IPS-NIHi11 (cell line): ENCODE results near the gene HECTD4.
"Not testable (repeated sequence)": the region's sequence is repeated elsewhere in the genome, so short reads cannot be mapped to it uniquely, and the experiment has no call there.

Experiments used
- DNase-seq: peaks from one replicate; pipeline ENCODE4 v3.0.0; 2012; ENCODE audit warnings: mixed read lengths, low spot score

HECTD4 gene

DNA sequence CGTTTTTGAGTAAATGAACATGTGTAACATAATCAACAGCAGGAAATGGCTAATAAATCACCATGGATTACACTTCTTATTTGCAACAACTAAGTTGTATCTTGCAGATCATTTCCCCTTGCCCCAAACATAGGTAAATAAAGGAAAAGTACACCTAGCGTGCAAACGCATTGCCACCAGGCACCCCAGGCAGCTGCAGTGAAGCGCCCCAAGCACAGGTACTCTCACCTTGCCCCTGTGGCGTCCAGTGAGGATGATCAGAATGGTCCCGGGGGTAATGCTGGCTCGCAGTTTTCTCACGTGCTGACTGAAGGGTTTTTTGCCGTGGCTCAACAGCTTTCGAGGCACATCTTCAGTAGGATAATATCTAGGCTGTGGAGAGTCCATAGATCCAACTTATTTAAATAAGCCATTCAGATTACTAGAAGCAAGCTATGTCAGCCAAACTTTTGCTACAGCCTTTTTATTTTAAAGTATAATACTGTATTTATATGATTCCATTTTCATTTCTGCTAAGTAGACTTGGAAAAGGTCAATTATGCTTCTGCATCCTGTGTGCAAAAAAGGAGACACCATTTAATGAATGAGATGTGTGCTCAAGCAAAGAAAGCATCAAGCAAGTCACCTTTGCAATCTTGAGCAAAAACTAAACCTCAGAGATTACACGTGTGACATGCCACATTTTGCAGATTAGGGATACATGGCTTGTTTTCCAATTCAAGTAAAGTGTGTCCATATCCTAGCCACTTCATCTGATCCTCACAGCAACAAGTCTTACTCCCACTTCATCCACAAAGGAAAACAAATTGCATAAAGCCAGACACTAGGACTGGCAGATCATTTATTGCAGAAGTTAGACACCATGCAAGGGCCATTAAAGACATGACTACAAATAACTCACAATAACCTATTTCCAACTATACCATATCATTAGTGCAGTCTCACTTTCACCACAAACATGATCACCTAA lies 24.6 kb upstream of the HECTD4 start:
- no peak for DNase-seq

- no peak for DNase-seq
These were observed 19.8 kb upstream of the HECTD4 start for GRCh38 chr12:112401903-112402498.

DNA sequence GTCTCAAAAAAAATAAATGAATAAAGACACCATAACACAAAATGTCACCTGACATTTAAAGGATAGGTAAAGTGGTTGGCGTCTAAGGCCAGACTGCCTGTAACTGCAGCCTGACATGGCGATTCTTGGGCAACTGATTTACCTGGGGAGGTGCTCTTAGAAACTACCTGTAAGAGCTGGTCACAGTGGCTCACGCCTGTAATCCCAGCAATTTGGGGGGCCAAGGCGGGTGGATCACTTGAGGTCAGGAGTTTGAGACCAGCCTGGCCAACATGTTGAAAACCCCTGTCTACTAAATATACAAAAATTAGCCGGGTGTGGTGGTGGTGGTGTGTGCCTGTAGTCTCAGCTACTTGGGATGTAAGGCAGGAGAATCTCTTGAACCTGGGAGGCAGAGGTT lies 18.8 kb upstream of the HECTD4 start:
- DNase-seq = no peak

DNA sequence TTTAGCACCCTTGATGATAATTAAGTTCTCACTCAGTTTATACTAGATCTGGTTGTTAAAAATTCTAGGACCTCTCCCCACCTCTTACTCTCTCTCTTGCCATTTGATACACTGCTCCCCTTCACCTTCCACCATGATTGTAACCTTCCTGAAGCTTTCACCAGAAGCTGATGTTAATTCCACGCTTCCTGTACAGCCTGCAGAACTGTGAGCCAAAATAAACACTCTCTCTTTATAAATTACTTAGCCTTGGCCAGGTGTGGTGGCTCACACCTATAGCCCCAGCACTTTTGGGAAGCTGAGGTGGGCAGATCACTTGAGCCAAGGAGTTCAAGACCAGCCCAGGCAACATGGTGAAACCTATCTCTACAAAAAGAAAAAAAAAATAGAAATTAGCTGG lies 11.1 kb upstream of the HECTD4 start:
- DNase-seq = no peak

DNA sequence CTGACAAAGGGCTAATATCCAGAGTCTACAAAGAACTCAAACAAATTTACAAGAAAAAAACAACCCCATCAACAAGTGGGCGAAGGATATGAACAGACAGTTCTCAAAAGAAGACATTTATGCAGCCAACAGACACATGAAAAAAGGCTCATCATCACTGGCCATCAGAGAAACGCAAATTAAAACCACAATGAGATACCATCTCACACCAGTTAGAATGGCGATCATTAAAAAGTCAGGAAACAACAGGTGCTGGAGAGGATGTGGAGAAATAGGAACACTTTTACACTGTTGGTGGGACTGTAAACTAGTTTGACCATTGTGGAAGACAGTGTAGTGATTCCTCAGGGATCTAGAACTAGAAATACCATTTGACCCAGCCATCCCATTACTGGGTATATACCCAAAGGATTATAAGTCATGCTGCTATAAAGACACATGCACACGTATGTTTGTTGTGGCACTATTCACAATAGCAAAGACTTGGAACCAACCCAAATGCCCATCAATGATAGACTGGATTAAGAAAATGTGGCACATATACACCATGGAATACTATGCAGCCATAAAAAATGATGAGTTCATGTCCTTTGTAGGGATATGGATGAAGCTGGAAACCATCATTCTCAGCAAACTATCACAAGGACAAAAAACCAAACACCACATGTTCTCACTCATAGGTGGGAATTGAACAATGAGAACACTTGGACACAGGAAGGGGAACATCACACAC lies 7.9 kb upstream of the HECTD4 start:
- DNase-seq = not testable (repeated sequence)

GRCh38 chr12:112389228-112389627 lies 7.0 kb upstream of the HECTD4 start:
- no peak for DNase-seq

GRCh38 chr12:112386726-112387125 lies 4.5 kb upstream of the HECTD4 start:
- no peak for DNase-seq

- no peak for DNase-seq
These were observed 635 bp upstream of the HECTD4 start for GRCh38 chr12:112382866-112383265.

- DNase-seq = no peak
These were observed 787 bp downstream of the HECTD4 start for GRCh38 chr12:112381406-112381882.

DNA sequence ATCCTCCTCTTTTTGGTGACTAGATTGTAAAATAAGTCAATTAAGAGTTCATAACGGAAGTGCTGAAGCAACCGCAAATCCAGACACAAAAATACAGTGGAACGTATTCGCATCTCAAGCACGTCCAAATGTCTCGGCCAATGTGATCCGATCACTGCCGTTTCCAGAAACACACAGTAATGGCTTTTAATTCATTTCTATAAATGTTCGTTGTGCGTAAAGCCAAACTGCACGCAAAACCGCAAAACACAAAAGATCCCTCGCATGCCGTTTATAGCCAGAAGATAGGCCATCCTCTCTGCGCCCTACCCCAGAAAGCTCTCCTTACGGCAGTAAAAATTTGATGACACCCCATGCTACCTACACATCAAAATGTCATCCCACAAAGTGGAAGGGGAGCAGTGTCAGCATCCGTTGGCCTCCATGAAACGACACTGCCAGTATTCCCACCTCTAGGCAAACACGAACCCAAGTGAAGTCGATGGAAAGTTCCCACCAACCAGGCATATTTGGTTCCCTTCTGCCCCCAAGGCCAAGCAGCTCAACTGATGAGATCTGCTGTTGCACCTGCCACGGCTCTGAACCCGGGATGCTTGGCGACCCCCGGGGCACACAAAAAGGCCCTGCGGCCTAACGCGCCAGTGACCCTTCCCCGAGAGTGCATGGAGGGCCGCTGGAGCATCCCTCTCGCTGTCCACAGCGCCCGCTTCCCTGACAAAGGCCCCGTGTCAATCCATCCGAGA lies 1.4 kb downstream of the HECTD4 start:
- peak; percentile 11 for DNase-seq

DNA sequence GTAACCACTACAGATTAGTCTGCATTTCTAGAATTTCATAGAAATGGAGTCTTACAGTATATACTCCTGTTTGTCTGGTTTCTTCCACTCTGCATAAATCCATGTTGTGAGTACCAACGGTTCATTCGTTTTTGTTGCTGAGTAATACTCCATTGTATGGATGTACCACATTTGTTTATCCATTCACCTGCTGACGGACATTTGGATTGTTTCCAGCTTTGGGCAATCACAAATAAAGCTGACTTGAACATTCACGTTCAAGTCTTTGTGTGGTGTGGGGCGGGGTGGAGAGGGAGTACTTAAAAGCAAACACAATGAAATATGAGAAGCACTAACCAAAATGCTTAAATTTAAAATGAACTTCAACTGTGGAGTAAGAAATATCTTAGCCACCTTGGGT lies 7.1 kb downstream of the HECTD4 start:
- DNase-seq = no peak

DNA sequence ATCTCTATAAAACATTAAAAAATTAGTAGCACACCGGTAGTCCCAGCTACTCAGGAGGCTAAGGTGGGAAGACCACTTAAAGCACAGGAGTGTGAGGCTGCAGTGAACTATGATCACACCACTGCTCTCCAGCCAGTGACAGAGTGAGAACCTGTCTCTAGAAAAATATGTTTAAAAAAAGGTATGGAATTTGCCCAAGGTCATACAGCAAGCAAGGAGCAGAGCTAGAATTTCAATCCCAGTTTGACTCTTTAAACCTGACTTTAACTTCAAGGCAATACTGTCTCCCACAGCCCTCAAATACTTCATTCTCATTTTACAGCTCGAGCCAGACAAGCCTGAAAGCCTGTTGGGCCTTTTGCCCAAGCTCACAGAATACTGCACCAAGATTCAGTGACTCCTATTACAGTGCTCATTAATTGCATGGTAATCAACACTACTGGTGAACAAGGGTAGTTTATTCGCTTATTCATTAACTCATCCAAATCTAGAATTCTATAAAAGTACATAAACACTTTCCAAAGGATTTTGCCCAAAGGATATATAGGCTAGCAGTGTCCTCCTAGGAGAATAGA lies 8.0 kb downstream of the HECTD4 start:
- DNase-seq = no peak

DNA sequence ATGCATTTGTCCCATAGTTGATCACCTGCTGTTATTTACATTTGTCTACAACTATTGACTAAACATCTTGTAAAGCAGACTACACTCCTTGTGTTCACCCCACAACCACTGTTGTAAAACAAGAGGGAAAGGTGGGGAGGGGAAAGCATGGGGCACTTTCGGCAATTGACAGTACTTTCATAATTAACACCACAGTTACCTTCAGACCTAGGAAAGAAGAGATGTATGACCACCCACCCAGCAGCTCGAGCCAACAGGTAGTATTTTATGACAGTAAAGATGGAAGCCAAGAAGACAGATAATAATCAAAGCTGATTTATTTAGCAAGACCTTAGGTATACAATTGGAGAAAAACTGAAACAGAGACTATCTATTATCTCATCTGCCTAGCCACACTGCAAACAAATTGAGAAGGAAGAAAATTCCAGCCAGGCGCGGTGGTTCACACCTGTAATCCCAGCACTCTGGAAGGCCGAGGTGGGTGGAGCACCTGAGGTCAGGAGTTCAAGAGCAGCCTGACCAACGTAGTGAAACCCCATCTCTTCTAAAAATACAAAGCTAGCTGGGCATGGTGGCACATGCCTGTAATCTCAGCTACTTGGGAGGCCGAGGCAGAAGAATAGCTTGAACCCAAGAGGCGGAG lies 11.2 kb downstream of the HECTD4 start:
- DNase-seq = no peak

GRCh38 chr12:112370199-112370598 lies 12.0 kb downstream of the HECTD4 start:
- no peak for DNase-seq

DNA sequence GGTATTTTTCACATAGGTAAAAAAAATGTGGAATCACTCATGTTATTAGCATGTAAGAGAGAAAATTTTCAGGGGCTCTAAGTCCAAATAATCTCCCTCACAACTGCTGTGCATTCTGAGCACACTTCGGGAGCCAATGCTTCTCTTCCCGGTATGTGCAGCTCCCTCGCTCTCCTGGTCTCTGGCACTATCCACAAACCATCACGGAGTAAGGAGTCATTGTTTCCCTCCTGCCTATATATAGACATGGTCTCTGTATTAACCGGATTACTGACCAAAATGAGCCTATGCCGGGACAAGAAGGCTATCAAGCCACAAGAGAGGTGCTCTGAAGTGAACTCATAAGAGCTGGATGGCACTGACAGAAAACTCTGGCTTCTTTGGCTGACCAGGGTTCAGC lies 13.4 kb downstream of the HECTD4 start:
- DNase-seq = no peak

- DNase-seq = no peak
These were observed 14.3 kb downstream of the HECTD4 start for GRCh38 chr12:112367965-112368364.

DNA sequence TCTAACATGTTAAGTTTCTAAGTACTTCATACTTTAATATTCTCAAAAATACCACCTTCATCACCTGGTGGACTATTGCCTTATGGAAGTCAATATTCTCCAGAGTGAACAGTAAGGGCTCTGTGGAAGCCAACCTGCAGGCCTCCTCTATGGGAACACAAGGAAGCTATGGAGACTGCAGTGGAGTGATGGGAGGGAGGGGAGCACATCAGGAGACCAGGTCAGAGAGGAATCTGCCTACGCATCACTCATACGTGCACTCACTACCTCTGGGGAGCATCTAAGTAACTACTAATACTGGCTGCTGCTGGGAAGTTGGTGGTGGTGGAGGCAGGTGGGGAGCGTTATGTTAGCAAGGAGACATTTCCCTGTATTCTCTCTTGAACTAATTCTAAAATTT lies 19.9 kb downstream of the HECTD4 start:
- no peak for DNase-seq

DNA sequence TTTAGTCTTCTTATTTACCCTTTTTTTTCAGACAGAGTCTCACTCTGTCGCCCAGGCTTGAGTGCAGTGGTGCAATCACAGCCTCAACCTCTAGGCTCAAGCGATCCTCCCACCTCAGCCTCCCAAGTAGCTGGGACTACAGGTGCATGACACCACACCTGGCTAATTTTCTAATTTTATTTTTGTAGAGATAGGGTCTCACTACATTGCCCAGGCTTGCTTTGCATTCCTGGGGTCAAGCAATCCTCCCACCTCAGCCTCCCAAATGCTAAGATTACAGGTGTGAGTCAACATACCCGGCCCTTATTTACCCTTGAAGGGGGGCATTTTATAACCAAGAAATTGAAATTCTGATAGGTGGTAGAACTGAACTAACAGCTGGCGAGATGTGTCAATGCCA lies 21.0 kb downstream of the HECTD4 start:
- DNase-seq = no peak

- no peak for DNase-seq
These were observed 22.9 kb downstream of the HECTD4 start for GRCh38 chr12:112359290-112359689.

GRCh38 chr12:112357214-112357613 lies 25.0 kb downstream of the HECTD4 start:
- no peak for DNase-seq

DNA sequence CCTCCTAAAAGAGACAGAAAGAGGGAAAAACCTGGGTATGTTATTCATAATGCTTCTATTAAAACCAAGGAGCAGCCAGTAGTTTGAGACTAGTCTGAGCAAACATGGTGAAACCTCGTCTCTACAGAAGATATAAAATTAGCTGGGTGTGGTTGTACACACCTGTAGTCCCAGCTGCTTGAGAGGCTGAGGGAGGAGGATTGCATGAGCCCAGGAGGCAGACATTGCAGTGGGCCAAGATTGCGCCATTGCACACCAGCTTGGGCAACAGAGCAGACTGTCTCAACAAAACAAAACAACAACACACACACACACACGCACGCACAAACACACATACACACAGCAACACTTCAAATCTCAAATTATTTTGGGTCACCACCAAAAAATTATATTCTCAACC lies 27.8 kb downstream of the HECTD4 start:
- DNase-seq = no peak
